Fibroblast of the aortic adventitia (primary cell): Measurements from ENCODE around the gene TTBK1. TPM values are rescaled to one million over a fixed set of nuclear protein-coding genes. Genes with fewer than 3 reads are reported as not detected.

ENCODE experiments used
- DNase-seq: peaks from one replicate; pipeline ENCODE4 v3.0.0-alpha.2; 2010; ENCODE audit warnings: low read depth
- H3K4me3 ChIP-seq: 2 replicates; pipeline ENCODE4 v1.5.1; 2011; ENCODE audit warnings: low read depth, mild to moderate bottlenecking, control low read depth, low read length, moderate library complexity
- total RNA-seq: library from RNA; depleted of rRNA; stranded (reverse); fragments of >200 nt; gene quantifications from 2 replicates; pipeline ENCODE4 v1.2.3, GENCODE V29; 2012; ENCODE audit warnings: low replicate concordance
- TF ChIP-seq, protein P1 (sequence below): IDR thresholded peaks from 2 replicates; pipeline ENCODE4 v1.5.1; 2011; ENCODE audit warnings: mild to moderate bottlenecking, low read length, control low read depth, inconsistent platforms; ENCODE audit not compliant: insufficient read depth

The TTBK1 gene
- total RNA-seq, 1 donor: not detected

DNA sequence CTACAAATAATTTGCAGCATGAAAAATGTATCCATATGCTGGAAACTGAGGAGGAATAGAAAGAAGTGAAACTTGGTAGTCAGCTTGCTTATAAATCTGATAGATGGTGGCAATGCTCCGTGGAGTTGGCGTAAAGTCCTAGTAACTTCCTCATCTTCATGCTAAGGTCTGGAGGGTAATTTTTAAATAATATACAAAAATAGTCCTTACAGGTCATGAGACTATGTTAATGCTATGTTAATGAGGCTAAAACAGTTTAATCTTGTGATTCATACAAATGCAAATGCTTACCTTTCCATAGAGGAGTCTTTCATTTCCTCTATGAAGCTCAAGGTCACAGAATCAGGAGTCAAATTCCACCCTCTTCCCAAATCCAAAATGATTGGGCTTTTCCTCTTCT, 74.7 kb downstream of the TTBK1 start:
- TF ChIP-seq, protein P1, sequence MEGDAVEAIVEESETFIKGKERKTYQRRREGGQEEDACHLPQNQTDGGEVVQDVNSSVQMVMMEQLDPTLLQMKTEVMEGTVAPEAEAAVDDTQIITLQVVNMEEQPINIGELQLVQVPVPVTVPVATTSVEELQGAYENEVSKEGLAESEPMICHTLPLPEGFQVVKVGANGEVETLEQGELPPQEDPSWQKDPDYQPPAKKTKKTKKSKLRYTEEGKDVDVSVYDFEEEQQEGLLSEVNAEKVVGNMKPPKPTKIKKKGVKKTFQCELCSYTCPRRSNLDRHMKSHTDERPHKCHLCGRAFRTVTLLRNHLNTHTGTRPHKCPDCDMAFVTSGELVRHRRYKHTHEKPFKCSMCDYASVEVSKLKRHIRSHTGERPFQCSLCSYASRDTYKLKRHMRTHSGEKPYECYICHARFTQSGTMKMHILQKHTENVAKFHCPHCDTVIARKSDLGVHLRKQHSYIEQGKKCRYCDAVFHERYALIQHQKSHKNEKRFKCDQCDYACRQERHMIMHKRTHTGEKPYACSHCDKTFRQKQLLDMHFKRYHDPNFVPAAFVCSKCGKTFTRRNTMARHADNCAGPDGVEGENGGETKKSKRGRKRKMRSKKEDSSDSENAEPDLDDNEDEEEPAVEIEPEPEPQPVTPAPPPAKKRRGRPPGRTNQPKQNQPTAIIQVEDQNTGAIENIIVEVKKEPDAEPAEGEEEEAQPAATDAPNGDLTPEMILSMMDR: no peak
- no peak overlapping the region for H3K4me3 ChIP-seq
- no peak for DNase-seq

DNA sequence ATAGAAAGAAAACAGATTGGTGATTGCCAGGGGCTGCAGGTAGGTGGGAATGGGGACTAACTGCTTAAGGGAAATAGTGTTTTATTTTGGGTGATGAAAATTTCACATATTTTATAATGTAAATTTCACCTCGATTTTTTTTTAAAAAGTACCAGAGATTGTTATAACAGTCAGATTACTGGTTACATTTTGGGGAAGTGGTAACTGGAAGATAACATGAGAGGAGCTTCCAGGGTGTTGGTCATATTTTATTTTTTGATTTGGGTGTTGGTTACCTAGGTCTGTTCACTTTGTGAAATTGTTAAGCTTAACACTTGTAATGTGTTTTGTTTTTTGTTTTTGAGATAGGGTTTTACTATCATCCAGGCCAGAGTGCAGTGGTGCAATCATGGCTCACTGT, 82.6 kb downstream of the TTBK1 start:
- no peak for DNase-seq
- H3K4me3 ChIP-seq: no peak overlapping the region
- TF ChIP-seq, protein P1: no peak

DNA sequence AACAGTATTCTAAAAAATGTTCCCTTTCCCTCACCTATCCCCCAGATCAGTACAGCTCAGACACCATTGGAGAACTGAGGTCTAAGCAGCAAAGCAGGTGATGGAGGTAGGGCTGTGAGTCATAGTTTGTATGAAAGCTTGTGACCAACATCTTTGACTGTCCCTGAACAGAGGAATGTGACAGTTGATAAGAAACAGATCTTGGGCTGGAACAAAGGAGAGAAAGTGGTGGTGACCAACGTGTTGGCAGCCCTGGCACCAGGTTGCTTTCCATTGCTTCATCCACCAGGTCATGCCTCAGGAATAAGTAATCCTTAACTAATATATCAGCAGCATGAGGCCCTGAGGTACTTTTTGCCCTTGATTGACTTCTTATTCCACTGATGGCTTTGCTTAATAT, 85.2 kb downstream of the TTBK1 start:
- TF ChIP-seq, protein P1: no peak
- H3K4me3 ChIP-seq: no peak overlapping the region
- peak; percentile 11 for DNase-seq

DNA sequence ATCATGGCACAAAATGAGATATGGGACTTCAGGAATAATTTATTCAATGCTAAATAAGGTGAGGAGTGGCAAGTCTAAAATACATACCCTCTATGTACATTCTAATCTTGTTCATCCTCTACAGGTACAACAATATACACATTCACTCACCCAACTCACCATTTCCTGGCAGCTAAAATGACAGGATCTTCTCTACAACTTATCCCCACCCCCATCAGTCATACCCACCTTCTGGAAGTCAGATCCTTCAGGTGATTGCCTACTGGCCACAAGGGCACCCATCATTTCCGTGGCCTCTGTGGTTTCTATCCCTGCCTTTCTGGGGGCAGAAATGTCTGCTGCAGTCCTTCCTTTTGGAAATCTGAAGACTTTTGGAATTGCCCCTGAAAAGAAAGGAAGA, 88.2 kb downstream of the TTBK1 start:
- DNase-seq: no peak
- TF ChIP-seq, protein P1: no peak
- H3K4me3 ChIP-seq: no peak overlapping the region

DNA sequence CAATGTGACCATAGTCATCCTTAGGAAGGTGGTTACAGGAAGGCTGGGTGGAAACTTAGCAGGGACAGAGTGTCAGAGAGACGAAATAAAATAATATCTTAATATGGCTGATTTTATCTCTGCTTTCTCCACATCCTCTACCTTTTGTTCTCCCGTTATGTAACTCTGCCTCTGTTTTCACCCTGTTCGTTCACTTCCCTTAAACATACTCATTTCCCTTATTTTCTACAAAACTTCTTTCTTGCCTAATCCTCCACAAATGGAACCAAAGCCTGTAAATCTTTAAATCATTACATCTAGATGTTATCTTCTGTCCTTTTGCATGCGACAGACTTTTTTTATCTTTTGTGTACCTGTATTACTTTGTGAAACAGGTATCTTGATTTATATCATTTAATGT, 88.6 kb downstream of the TTBK1 start:
- DNase-seq: no peak
- no peak overlapping the region for H3K4me3 ChIP-seq
- TF ChIP-seq, protein P1: no peak

DNA sequence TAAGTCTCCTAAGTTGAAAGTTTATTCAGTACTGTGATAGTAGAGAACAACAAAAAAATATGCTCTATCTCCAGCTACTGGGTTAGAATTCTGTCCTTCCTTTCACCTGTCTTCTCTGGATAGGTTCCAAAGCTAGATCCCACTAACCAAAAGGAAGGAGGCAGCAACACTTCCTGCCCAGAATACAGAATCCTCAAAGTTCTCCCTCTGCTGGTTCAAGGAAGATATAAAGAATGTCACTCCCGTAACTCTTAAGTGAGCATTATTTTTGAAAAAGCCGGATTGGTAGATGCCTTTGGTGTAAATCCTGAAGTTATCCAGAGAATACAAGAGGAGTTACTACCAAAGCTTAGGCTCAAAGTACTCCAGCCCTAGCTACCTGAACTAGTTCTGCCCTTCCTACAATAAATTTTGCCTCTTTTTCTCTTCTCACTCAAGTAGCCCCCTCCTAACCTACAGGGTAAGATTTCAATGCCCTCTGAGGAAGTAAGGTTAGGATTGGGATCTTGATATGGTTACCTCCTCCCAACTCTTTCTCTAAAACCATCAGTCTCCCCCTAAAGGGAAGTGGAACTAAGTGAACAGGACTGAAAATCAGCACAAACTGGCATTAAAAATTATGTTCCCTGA, 91.3 kb downstream of the TTBK1 start:
- peak; percentile 71 for DNase-seq
- TF ChIP-seq, protein P1: peak; percentile 60
- no peak overlapping the region for H3K4me3 ChIP-seq

DNA sequence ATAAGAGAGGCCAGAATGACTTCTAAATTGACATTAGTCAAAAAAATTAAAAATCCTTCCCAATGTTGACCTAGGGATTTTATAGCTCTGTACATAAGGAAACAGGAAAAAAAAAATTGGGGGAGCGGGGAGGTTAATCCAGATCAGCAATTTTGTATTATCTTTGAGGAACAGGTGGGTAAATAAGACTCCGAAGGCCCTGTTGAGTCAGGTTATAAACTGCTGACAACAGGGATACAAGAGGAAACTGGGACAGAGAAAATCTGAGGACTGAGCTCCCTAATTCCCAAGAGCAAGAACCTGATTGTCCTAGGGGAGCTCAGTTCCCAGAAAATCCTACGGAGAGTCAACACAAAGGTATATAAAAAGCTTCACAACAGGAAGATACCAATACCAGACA, 92.2 kb downstream of the TTBK1 start:
- H3K4me3 ChIP-seq: no peak overlapping the region
- DNase-seq: no peak
- TF ChIP-seq, protein P1: no peak
